SK-N-SH treated with all-trans-retinoic acid at 6 μM for 48 hours (cell line): ENCODE data around the gene FAIM.

Experiments used
- ATAC-seq: fragments of 200-7000 bp; cut with Tn5 transposase; 3 replicates; pipeline ENCODE4 v1.9.1; 2020; ENCODE audit warnings: mild to moderate bottlenecking, moderate library complexity
- ARNTL ChIP-seq: fragments of 450-650 bp; formaldehyde crosslinking; IDR thresholded peaks from 2 replicates; pipeline ENCODE4 v1.5.0; 2020; ENCODE audit warnings: low read depth, mild to moderate bottlenecking, moderate library complexity, borderline replicate concordance
- BACH2 ChIP-seq: fragments of 250-450 bp; sonication (Bioruptor Pico); IDR thresholded peaks from 2 replicates; pipeline ENCODE4 v1.9.0; 2021; ENCODE audit warnings: mild to moderate bottlenecking, borderline replicate concordance
- CREB5 ChIP-seq: fragments of 250-450 bp; sonication (Bioruptor Pico); IDR thresholded peaks from 2 replicates; pipeline ENCODE4 v1.5.1; 2020; ENCODE audit warnings: low read depth, mild to moderate bottlenecking, moderate library complexity
- CSDC2 ChIP-seq: fragments of 250-450 bp; sonication (Bioruptor Pico); IDR thresholded peaks from 2 replicates; pipeline ENCODE4 v1.5.0; 2020; ENCODE audit warnings: mild to moderate bottlenecking, moderate library complexity
- ESRRG ChIP-seq: fragments of 250-450 bp; sonication (Bioruptor Pico); IDR thresholded peaks from 2 replicates; pipeline ENCODE4 v1.6.1; 2021; ENCODE audit warnings: mild to moderate bottlenecking
- GLIS3 ChIP-seq: fragments of 250-450 bp; sonication (Bioruptor Pico); IDR thresholded peaks from 2 replicates; pipeline ENCODE4 v1.5.0; 2020; ENCODE audit warnings: mild to moderate bottlenecking, moderate library complexity
- ISL1 ChIP-seq: fragments of 250-450 bp; sonication (Bioruptor Pico); IDR thresholded peaks from 2 replicates; pipeline ENCODE4 v2.1.2; 2022; ENCODE audit warnings: mild to moderate bottlenecking, moderate library complexity
- OSR1 ChIP-seq: fragments of 250-450 bp; sonication (Bioruptor Pico); IDR thresholded peaks from 2 replicates; pipeline ENCODE4 v1.8.0; 2022; ENCODE audit warnings: moderate library complexity, mild to moderate bottlenecking, inconsistent platforms
- PATZ1 ChIP-seq: fragments of 250-450 bp; sonication (Bioruptor Pico); IDR thresholded peaks from 2 replicates; pipeline ENCODE4 v1.8.0; 2020; ENCODE audit warnings: mild to moderate bottlenecking, moderate library complexity, borderline replicate concordance
- PPARA ChIP-seq: fragments of 250-450 bp; sonication (Bioruptor Pico); IDR thresholded peaks from 2 replicates; pipeline ENCODE4 v1.5.0; 2020; ENCODE audit warnings: mild to moderate bottlenecking, borderline replicate concordance
- RARB ChIP-seq: fragments of 250-450 bp; sonication (Bioruptor Pico); IDR thresholded peaks from 2 replicates; pipeline ENCODE4 v1.8.0; 2021; ENCODE audit warnings: mild to moderate bottlenecking, moderate library complexity
- SNAI2 ChIP-seq: fragments of 250-450 bp; sonication (Bioruptor Pico); IDR thresholded peaks from 2 replicates; pipeline ENCODE4 v1.5.0; 2020; ENCODE audit warnings: mild to moderate bottlenecking, moderate library complexity
- TCF4 ChIP-seq: fragments of 250-450 bp; sonication (Bioruptor Pico); IDR thresholded peaks from 2 replicates; pipeline ENCODE4 v1.8.0; 2021; ENCODE audit warnings: mild to moderate bottlenecking, moderate library complexity, borderline replicate concordance
- TOX ChIP-seq: fragments of 250-450 bp; sonication (Bioruptor Pico); IDR thresholded peaks from 2 replicates; pipeline ENCODE4 v1.8.0; 2021; ENCODE audit warnings: mild to moderate bottlenecking, moderate library complexity, borderline replicate concordance
- TSHZ2 ChIP-seq: fragments of 250-450 bp; sonication (Bioruptor Pico); IDR thresholded peaks from 2 replicates; pipeline ENCODE4 v1.5.0; 2020; ENCODE audit warnings: mild to moderate bottlenecking, moderate library complexity
- ZC3H10 ChIP-seq: fragments of 250-450 bp; sonication (Bioruptor Pico); IDR thresholded peaks from 2 replicates; pipeline ENCODE4 v1.5.1; 2021; ENCODE audit warnings: mild to moderate bottlenecking, moderate library complexity
- ZFP3 ChIP-seq: fragments of 250-450 bp; sonication (Bioruptor Pico); IDR thresholded peaks from 2 replicates; pipeline ENCODE4 v1.5.0; 2020; ENCODE audit warnings: mild to moderate bottlenecking, moderate library complexity
- ZFP30 ChIP-seq: fragments of 450-650 bp; formaldehyde crosslinking; IDR thresholded peaks from 2 replicates; pipeline ENCODE4 v1.5.0; 2022; ENCODE audit warnings: mild to moderate bottlenecking, moderate library complexity
- ZNF565 ChIP-seq: fragments of 450-650 bp; formaldehyde crosslinking; conservative IDR thresholded peaks from 2 replicates; pipeline ENCODE4 v1.5.0; 2020; ENCODE audit warnings: low read depth, mild to moderate bottlenecking, moderate library complexity
- ZNF70 ChIP-seq: fragments of 450-650 bp; formaldehyde crosslinking; IDR thresholded peaks from 2 replicates; pipeline ENCODE4 v1.5.0; 2020; ENCODE audit warnings: mild to moderate bottlenecking, moderate library complexity
- ZNF8 ChIP-seq: fragments of 450-650 bp; formaldehyde crosslinking; IDR thresholded peaks from 2 replicates; pipeline ENCODE4 v1.5.0; 2020; ENCODE audit warnings: mild to moderate bottlenecking, moderate library complexity
- TF ChIP-seq, protein P1 (sequence below): fragments of 250-450 bp; sonication (Bioruptor Pico); IDR thresholded peaks from 2 replicates; pipeline ENCODE4 v1.5.1; 2021; ENCODE audit warnings: mild to moderate bottlenecking, moderate library complexity
- TF ChIP-seq, protein P2 (sequence below): fragments of 250-450 bp; sonication (Bioruptor Pico); IDR thresholded peaks from 2 replicates; pipeline ENCODE4 v1.8.0; 2021; ENCODE audit warnings: low read depth, mild to moderate bottlenecking, moderate library complexity, borderline replicate concordance

Gene FAIM

GRCh38 chr3:138642927-138643253, 34.3 kb downstream of the FAIM start:
- ATAC-seq = no peak
- TF ChIP-seq CSDC2 (CRISPR knock-in tag) = no peak
- TF ChIP-seq SNAI2 = no peak
- TF ChIP-seq ARNTL (CRISPR knock-in tag) = no peak
- no peak for TF ChIP-seq TSHZ2 (CRISPR knock-in tag)
- TF ChIP-seq TOX (CRISPR knock-in tag) = no peak
- TF ChIP-seq CREB5 (CRISPR knock-in tag) = no peak
- TF ChIP-seq ZC3H10 (CRISPR knock-in tag) = no peak
- no peak for TF ChIP-seq ESRRG (CRISPR knock-in tag)
- no peak for TF ChIP-seq OSR1 (CRISPR knock-in tag)
- TF ChIP-seq PATZ1 (CRISPR knock-in tag) = no peak
- no peak for TF ChIP-seq ZFP3 (CRISPR knock-in tag)
- no peak for TF ChIP-seq TCF4
- no peak for TF ChIP-seq ZFP30 (CRISPR knock-in tag)
- no peak for TF ChIP-seq BACH2
- no peak for TF ChIP-seq ZNF565 (CRISPR knock-in tag)
- TF ChIP-seq, protein P1, sequence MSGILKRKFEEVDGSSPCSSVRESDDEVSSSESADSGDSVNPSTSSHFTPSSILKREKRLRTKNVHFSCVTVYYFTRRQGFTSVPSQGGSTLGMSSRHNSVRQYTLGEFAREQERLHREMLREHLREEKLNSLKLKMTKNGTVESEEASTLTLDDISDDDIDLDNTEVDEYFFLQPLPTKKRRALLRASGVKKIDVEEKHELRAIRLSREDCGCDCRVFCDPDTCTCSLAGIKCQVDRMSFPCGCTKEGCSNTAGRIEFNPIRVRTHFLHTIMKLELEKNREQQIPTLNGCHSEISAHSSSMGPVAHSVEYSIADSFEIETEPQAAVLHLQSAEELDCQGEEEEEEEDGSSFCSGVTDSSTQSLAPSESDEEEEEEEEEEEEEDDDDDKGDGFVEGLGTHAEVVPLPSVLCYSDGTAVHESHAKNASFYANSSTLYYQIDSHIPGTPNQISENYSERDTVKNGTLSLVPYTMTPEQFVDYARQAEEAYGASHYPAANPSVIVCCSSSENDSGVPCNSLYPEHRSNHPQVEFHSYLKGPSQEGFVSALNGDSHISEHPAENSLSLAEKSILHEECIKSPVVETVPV (CRISPR knock-in tag) = no peak
- TF ChIP-seq PPARA (CRISPR knock-in tag) = no peak
- no peak for TF ChIP-seq ISL1 (CRISPR knock-in tag)

GRCh38 chr3:138646008-138646407, 37.4 kb downstream of the FAIM start:
- ATAC-seq = no peak
- no peak for TF ChIP-seq RARB (CRISPR knock-in tag)
- no peak for TF ChIP-seq ZNF565 (CRISPR knock-in tag)
- TF ChIP-seq GLIS3 = no peak
- TF ChIP-seq, protein P2, sequence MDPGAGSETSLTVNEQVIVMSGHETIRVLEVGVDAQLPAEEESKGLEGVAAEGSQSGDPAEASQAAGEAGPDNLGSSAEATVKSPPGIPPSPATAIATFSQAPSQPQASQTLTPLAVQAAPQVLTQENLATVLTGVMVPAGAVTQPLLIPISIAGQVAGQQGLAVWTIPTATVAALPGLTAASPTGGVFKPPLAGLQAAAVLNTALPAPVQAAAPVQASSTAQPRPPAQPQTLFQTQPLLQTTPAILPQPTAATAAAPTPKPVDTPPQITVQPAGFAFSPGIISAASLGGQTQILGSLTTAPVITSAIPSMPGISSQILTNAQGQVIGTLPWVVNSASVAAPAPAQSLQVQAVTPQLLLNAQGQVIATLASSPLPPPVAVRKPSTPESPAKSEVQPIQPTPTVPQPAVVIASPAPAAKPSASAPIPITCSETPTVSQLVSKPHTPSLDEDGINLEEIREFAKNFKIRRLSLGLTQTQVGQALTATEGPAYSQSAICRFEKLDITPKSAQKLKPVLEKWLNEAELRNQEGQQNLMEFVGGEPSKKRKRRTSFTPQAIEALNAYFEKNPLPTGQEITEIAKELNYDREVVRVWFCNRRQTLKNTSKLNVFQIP = no peak
- no peak for TF ChIP-seq CREB5 (CRISPR knock-in tag)
- TF ChIP-seq, protein P1 (CRISPR knock-in tag) = no peak
- TF ChIP-seq ZNF70 (CRISPR knock-in tag) = no peak
- no peak for TF ChIP-seq ESRRG (CRISPR knock-in tag)
- TF ChIP-seq ZC3H10 (CRISPR knock-in tag) = no peak
- TF ChIP-seq ZNF8 (CRISPR knock-in tag) = no peak
- no peak for TF ChIP-seq SNAI2
- no peak for TF ChIP-seq OSR1 (CRISPR knock-in tag)
- TF ChIP-seq ARNTL (CRISPR knock-in tag) = no peak
- TF ChIP-seq ZFP30 (CRISPR knock-in tag) = no peak
